Lower leg skin (tissue), 4 donors: ENCODE results near the gene WDR27. TPM values are rescaled to one million over a fixed set of nuclear protein-coding genes. Genes with fewer than 3 reads are reported as not detected.

Experiments used
- DNase-seq, 2 donors: peaks; one replicate each; pipeline ENCODE4 v3.0.0-alpha.2; 2019; ENCODE audit warnings: low spot score in 2 of 2
- H3K4me3 ChIP-seq: fragments of 200-600 bp; sonication (generic); 2 replicates; pipeline ENCODE4 v1.5.1; 2017; ENCODE audit warnings: mild to moderate bottlenecking, low read depth; ENCODE audit not compliant: poor library complexity, severe bottlenecking
- POLR2A ChIP-seq, 2 donors: fragments of 450-650 bp; IDR thresholded peaks; one replicate each; pipeline ENCODE4 v1.6.1; 2016 to 2017; ENCODE audit warnings: antibody characterized with exemption in 2 of 2, mild to moderate bottlenecking in 1 of 2, moderate library complexity in 1 of 2
- WGBS, 2 donors: methylation state at CpG; one replicate each; pipeline ENCODE4 v1.1.5; 2018; 5-methylcytosine and 5-hydroxymethylcytosine counted together
- intact Hi-C: fragments of 100-400 bp; cut with DNase I; formaldehyde crosslinking; loops from one replicate; pipeline ENCODE4 v1.15.0; 2023; ENCODE audit warnings: low total_unique reads
- total RNA-seq, 4 donors: library from RNA; depleted of rRNA; stranded (reverse); fragments of >200 nt; gene quantifications; one replicate each; pipeline ENCODE4 v1.1.0, GENCODE V29; 2016
- TF ChIP-seq, protein P1 (sequence below), 3 donors: fragments of 450-650 bp; IDR thresholded peaks; one replicate each; pipeline ENCODE4 v1.5.1; 2016; ENCODE audit warnings: antibody characterized with exemption in 3 of 3, mild to moderate bottlenecking in 3 of 3, moderate library complexity in 2 of 3

WDR27 gene
- total RNA-seq, 4 donors from 2014 or later = 15.7 to 40.0 (median 19.5) TPM

- DNase-seq = no peak
Observed at GRCh38 chr6:169510871-169511270, 191.0 kb downstream of the WDR27 start.

GRCh38 chr6:169508452-169508851, 193.4 kb downstream of the WDR27 start:
- no peak overlapping the region for H3K4me3 ChIP-seq
- no peak for DNase-seq
- intact Hi-C loops = no loop called here
- TF ChIP-seq, protein P1, sequence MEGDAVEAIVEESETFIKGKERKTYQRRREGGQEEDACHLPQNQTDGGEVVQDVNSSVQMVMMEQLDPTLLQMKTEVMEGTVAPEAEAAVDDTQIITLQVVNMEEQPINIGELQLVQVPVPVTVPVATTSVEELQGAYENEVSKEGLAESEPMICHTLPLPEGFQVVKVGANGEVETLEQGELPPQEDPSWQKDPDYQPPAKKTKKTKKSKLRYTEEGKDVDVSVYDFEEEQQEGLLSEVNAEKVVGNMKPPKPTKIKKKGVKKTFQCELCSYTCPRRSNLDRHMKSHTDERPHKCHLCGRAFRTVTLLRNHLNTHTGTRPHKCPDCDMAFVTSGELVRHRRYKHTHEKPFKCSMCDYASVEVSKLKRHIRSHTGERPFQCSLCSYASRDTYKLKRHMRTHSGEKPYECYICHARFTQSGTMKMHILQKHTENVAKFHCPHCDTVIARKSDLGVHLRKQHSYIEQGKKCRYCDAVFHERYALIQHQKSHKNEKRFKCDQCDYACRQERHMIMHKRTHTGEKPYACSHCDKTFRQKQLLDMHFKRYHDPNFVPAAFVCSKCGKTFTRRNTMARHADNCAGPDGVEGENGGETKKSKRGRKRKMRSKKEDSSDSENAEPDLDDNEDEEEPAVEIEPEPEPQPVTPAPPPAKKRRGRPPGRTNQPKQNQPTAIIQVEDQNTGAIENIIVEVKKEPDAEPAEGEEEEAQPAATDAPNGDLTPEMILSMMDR (IDR thresholded peaks at IDR 0.05) = no peak
- WGBS, 2 donors = 94 to 98% methylated on average over 1 of the region's 1 CpG

More at GRCh38 chr6:169510871-169511270, 191.0 kb downstream of the WDR27 start:
- WGBS, 2 donors = 53 to 58% methylated on average over 1 of the region's 1 CpG
- no peak overlapping the region for H3K4me3 ChIP-seq
- intact Hi-C loops = no loop called here
- TF ChIP-seq, protein P1 (IDR thresholded peaks at IDR 0.05) = no peak
- no peak for TF ChIP-seq POLR2A (IDR thresholded peaks at IDR 0.05)

GRCh38 chr6:169503422-169504152, 198.2 kb downstream of the WDR27 start:
- WGBS, 2 donors = 48 to 72% methylated on average over 4 of the region's 4 CpGs
- DNase-seq = no peak
- TF ChIP-seq, protein P1 (IDR thresholded peaks at IDR 0.05) = no peak
- TF ChIP-seq POLR2A (IDR thresholded peaks at IDR 0.05) = no peak
- intact Hi-C loops = no loop called here
- H3K4me3 ChIP-seq = no peak overlapping the region

DNA sequence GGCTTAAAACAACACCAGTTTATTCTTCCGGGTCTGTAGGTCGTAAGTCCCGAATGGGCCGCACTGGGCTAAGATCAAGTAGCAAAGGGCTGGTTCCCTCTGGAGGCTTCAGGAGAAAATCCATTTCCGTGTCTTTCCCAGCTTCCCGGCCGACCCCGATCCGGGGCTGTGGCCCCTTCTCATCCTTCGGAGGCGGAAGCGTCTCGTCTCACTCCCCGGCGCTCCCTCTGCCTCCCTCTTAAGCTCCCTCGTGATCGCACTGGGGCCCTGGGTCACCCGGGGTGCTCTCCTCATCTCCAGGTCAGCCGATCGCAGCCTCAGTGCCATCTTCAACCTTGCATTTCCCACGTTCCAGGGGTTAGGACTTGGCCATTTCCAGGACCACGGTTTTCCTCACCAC, 199.4 kb downstream of the WDR27 start:
- WGBS, 2 donors = 96 to 97% methylated on average over 22 of the region's 22 CpGs
- no peak for DNase-seq
- no peak for TF ChIP-seq POLR2A (IDR thresholded peaks at IDR 0.05)
- TF ChIP-seq, protein P1 (IDR thresholded peaks at IDR 0.05) = no peak
- H3K4me3 ChIP-seq = no peak overlapping the region
- intact Hi-C loops = no loop called here

DNA sequence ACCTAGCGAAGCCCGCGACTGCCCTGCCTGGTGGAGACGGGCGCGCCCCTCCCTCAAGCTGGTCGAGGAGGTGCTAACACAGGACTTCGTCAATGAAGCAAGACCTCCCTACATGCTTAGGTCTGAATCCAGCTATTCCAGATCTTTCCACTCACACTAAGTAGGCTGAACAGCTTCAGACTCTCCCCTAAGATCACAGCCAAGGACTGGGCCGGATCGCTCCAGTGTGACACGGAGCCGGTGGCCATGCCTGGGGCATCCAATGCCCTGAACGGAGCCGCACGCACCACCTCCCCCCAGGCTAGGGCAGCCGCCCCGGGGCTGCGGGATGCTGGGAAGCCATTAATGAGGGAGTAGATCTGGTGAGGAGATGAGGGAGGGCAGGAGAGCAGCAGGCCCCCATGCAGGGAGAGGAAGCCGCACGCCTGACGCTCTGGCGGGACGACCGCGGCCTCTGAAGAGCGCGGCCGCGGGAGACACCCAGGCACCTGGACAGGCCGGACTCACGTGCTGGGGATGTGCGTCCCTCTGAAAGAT, 200.0 kb downstream of the WDR27 start:
- H3K4me3 ChIP-seq = no peak overlapping the region
- 97 to 98% methylated on average over 24 to 32 of the region's 32 CpGs for WGBS, 2 donors
- TF ChIP-seq, protein P1 (IDR thresholded peaks at IDR 0.05) = no peak
- TF ChIP-seq POLR2A (IDR thresholded peaks at IDR 0.05) = no peak
- no peak for DNase-seq
- intact Hi-C loops = no loop called here
